H9 (cell line): Measurements from ENCODE around the gene AIG1. TPM values are rescaled to one million over a fixed set of nuclear protein-coding genes. Genes with fewer than 3 reads are reported as not detected.
A peak's percentile ranks its signal among the peaks of the same experiment; 100 is the strongest.

Source experiments
- DNase-seq: peaks from one replicate; pipeline ENCODE4 v3.0.0-alpha.2; 2017
- H2AFZ ChIP-seq: one replicate; pipeline ENCODE4 v1.6.1; 2013; ENCODE audit warnings: mild to moderate bottlenecking, low read length, control low read depth, moderate library complexity
- H2AK5ac ChIP-seq: 2 replicates; pipeline ENCODE4 v1.6.1; 2013; ENCODE audit warnings: low read length, control low read depth, mixed read lengths; ENCODE audit not compliant: insufficient read length
- H2BK120ac ChIP-seq: one replicate; pipeline ENCODE4 v1.6.1; 2013; ENCODE audit warnings: low read depth, mild to moderate bottlenecking, low read length, control low read depth, inconsistent platforms; ENCODE audit not compliant: poor library complexity, severe bottlenecking
- H2BK12ac ChIP-seq: 2 replicates; pipeline ENCODE4 v1.6.1; 2013; ENCODE audit warnings: low read length, control low read depth, mixed read lengths, low read depth; ENCODE audit not compliant: insufficient read length
- H2BK15ac ChIP-seq: 2 replicates; pipeline ENCODE4 v1.6.1; 2013; ENCODE audit warnings: low read depth, low read length, control low read depth
- H2BK20ac ChIP-seq: one replicate; pipeline ENCODE4 v1.6.1; 2013; ENCODE audit warnings: low read depth, mild to moderate bottlenecking, low read length, control low read depth, inconsistent platforms; ENCODE audit not compliant: poor library complexity, severe bottlenecking
- H2BK5ac ChIP-seq: 2 replicates; pipeline ENCODE4 v1.6.1; 2013; ENCODE audit warnings: low read length, control low read depth, mixed read lengths; ENCODE audit not compliant: insufficient read length
- H3K14ac ChIP-seq: 2 replicates; pipeline ENCODE4 v1.6.1; 2013; ENCODE audit warnings: low read length, control low read depth; ENCODE audit not compliant: insufficient read depth
- H3K18ac ChIP-seq: 2 replicates; pipeline ENCODE4 v1.6.1; 2013; ENCODE audit warnings: low read depth, mild to moderate bottlenecking, mixed read lengths, low read length, control low read depth; ENCODE audit not compliant: insufficient read length
- H3K23ac ChIP-seq: 2 replicates; pipeline ENCODE4 v1.6.1; 2013; ENCODE audit warnings: low read length, control low read depth, mixed read lengths, low read depth; ENCODE audit not compliant: insufficient read length
- H3K23me2 ChIP-seq: 2 replicates; pipeline ENCODE4 v1.6.1; 2013; ENCODE audit warnings: low read depth, mild to moderate bottlenecking, mixed read lengths, low read length, control low read depth; ENCODE audit not compliant: insufficient read length, poor library complexity, severe bottlenecking
- H3K27ac ChIP-seq: 2 replicates; pipeline ENCODE4 v1.5.1; 2013; ENCODE audit warnings: low read length, control low read depth, mixed read lengths, low read depth; ENCODE audit not compliant: insufficient read length
- H3K27me3 ChIP-seq: 2 replicates; pipeline ENCODE4 v1.6.1; 2013; ENCODE audit warnings: low read length, control low read depth, inconsistent platforms; ENCODE audit not compliant: insufficient read depth
- H3K4ac ChIP-seq: 2 replicates; pipeline ENCODE4 v1.6.1; 2013; ENCODE audit warnings: low read depth, mild to moderate bottlenecking, control low read depth, inconsistent platforms, low read length, moderate library complexity
- H3K4me1 ChIP-seq: 2 replicates; pipeline ENCODE4 v1.6.1; 2013; ENCODE audit warnings: low read length, control low read depth, inconsistent platforms; ENCODE audit not compliant: insufficient read depth
- H3K4me2 ChIP-seq: 2 replicates; pipeline ENCODE4 v1.6.1; 2013; ENCODE audit warnings: low read length, control low read depth, mixed read lengths; ENCODE audit not compliant: insufficient read length, insufficient read depth
- H3K56ac ChIP-seq: 2 replicates; pipeline ENCODE4 v1.6.1; 2013; ENCODE audit warnings: low read depth, mild to moderate bottlenecking, mixed read lengths, low read length, control low read depth; ENCODE audit not compliant: insufficient read length
- H3K79me1 ChIP-seq: 2 replicates; pipeline ENCODE4 v1.6.1; 2013; ENCODE audit warnings: low read depth, mild to moderate bottlenecking, moderate library complexity, low read length, control low read depth, inconsistent platforms; ENCODE audit not compliant: insufficient read depth, poor library complexity, severe bottlenecking
- H3K79me2 ChIP-seq: 2 replicates; pipeline ENCODE4 v1.6.1; 2013; ENCODE audit warnings: low read length, control low read depth, inconsistent platforms; ENCODE audit not compliant: insufficient read depth
- H3K9ac ChIP-seq: 2 replicates; pipeline ENCODE4 v1.6.1; 2013; ENCODE audit warnings: low read length, control low read depth, mixed read lengths; ENCODE audit not compliant: insufficient read length; ENCODE audit errors: extremely low read depth
- H3K9me3 ChIP-seq: one replicate; pipeline ENCODE4 v1.6.1; 2013; ENCODE audit warnings: low read depth, low read length, inconsistent platforms; ENCODE audit not compliant: control insufficient read depth
- H3T11ph ChIP-seq: one replicate; pipeline ENCODE4 v1.6.1; 2013; ENCODE audit warnings: mild to moderate bottlenecking, low read length, control low read depth, inconsistent platforms
- H4K20me1 ChIP-seq: one replicate; pipeline ENCODE4 v1.6.1; 2013; ENCODE audit not compliant: control insufficient read depth, insufficient read length, insufficient read depth
- H4K5ac ChIP-seq: 2 replicates; pipeline ENCODE4 v1.6.1; 2013; ENCODE audit warnings: low read depth, mild to moderate bottlenecking, mixed read lengths, low read length, control low read depth; ENCODE audit not compliant: insufficient read length
- H4K8ac ChIP-seq: replicated peaks from 2 replicates; pipeline ENCODE4 v1.6.1; 2013; ENCODE audit warnings: low read length, control low read depth, mixed read lengths, low read depth; ENCODE audit not compliant: insufficient read length
- H4K91ac ChIP-seq: 2 replicates; pipeline ENCODE4 v1.6.1; 2013; ENCODE audit warnings: low read depth, mild to moderate bottlenecking, moderate library complexity, mixed read lengths, low read length, control low read depth; ENCODE audit not compliant: insufficient read length
- H3K27ac Mint-ChIP-seq, 3 experiments: 2 replicates in 2 of 3; 3 replicates in 1 of 3; pipeline ENCODE4 v1.8.0; 2020 to 2021; ENCODE audit warnings: mixed read lengths in 3 of 3, mild to moderate bottlenecking in 1 of 3, moderate library complexity in 1 of 3
- H3K27me3 Mint-ChIP-seq: 2 replicates; pipeline ENCODE4 v1.8.0; 2021; ENCODE audit warnings: low read depth, mild to moderate bottlenecking, moderate library complexity, mixed read lengths
- H3K36me3 Mint-ChIP-seq, 3 experiments: 2 replicates in 2 of 3; 3 replicates in 1 of 3; pipeline ENCODE4 v1.8.0; 2020 to 2021; ENCODE audit warnings: low read depth in 3 of 3, mixed read lengths in 3 of 3; ENCODE audit not compliant: insufficient read depth in 1 of 3
- H3K4me1 Mint-ChIP-seq, 2 experiments: 2 replicates each; pipeline ENCODE4 v1.8.0; 2020; ENCODE audit warnings: mixed read lengths in 2 of 2
- H3K4me3 Mint-ChIP-seq, 2 experiments: 2 replicates in 1 of 2; 3 replicates in 1 of 2; pipeline ENCODE4 v1.8.0; 2020 to 2021; ENCODE audit warnings: mild to moderate bottlenecking in 2 of 2, mixed read lengths in 2 of 2, moderate library complexity in 1 of 2
- H3K9me3 Mint-ChIP-seq, 2 experiments: 2 replicates in 1 of 2; 3 replicates in 1 of 2; pipeline ENCODE4 v1.8.0; 2020; ENCODE audit warnings: mild to moderate bottlenecking in 2 of 2, mixed read lengths in 2 of 2, moderate library complexity in 1 of 2
- CTCF ChIP-seq: fragments of 200-600 bp; sonication (generic); conservative IDR thresholded peaks from 3 replicates; pipeline ENCODE4 v1.8.0; 2021; ENCODE audit warnings: antibody characterized with exemption, mild to moderate bottlenecking
- WGBS: extraction: QIAGEN DNeasy Blood & Tissue Kit; methylation state at CpG from one replicate; pipeline ENCODE4 v1.1.7; 2013; ENCODE audit warnings: missing lambda C conversion rate, low lambda C conversion rate, mixed read lengths; ENCODE audit not compliant: insufficient read length; ENCODE audit errors: extremely low coverage; 5-methylcytosine and 5-hydroxymethylcytosine counted together
- total RNA-seq: library from RNA; stranded (reverse); gene quantifications from 2 replicates; pipeline ENCODE4 v1.2.1, GENCODE V29; 2021

AIG1 gene
- total RNA-seq, 1 experiment from 2014 or later, result 44.6 TPM

GRCh38 chr6:143241911-143242310 lies 181.2 kb downstream of the AIG1 start:
- H3T11ph ChIP-seq, result no peak overlapping the region
- Mint-ChIP-seq H3K27ac (0 out of 7 replicates have a peak overlapping the region, but pooled peaks of 1 of the 3 experiments have one; percentile 11), H3K4me1 (peaks cover 5 to 6% of the 10 kb centered on the region in 2 experiments; a peak in 3 of 4 replicates)

More at GRCh38 chr6:143241911-143242310, 181.2 kb downstream of the AIG1 start:
- H2BK120ac ChIP-seq, result no peak overlapping the region
- H2BK20ac ChIP-seq, result no peak overlapping the region
- H3K27me3 ChIP-seq, result no peaks in the 10 kb centered on the region
- no peak overlapping the region for H2BK5ac ChIP-seq
- no peaks in the 10 kb centered on the region for H3K9me3 ChIP-seq
- H3K36me3 Mint-ChIP-seq, result peaks cover 7 to 8% (median 7%) of the 10 kb centered on the region in 3 experiments; a peak in 5 of 7 replicates
- H3K4me2 ChIP-seq, result no peak overlapping the region
- no peak overlapping the region for H3K14ac ChIP-seq
- H2AFZ ChIP-seq, result no peak overlapping the region
- peaks cover 5 to 8% of the 10 kb centered on the region in 2 experiments; a peak in 4 of 5 replicates for H3K9me3 Mint-ChIP-seq
- H3K4me1 ChIP-seq, result no peaks in the 10 kb centered on the region
- no peak overlapping the region for H4K5ac ChIP-seq
- H3K23ac ChIP-seq, result no peak overlapping the region
- no peak overlapping the region for H3K27ac ChIP-seq
- no peak overlapping the region for H4K8ac ChIP-seq
- no peak overlapping the region for H2BK15ac ChIP-seq
- no peak overlapping the region for H3K56ac ChIP-seq
- H3K27me3 Mint-ChIP-seq, result no peaks in the 10 kb centered on the region
- H3K79me1 ChIP-seq, result no peaks in the 10 kb centered on the region
- no CpG with 5 or more reads among the region's 5 CpGs for WGBS
- no peak overlapping the region for H3K18ac ChIP-seq
- H3K9ac ChIP-seq, result no peak overlapping the region
- no peaks in the 10 kb centered on the region for H3K79me2 ChIP-seq
- TF ChIP-seq CTCF, result 0 out of 3 replicates have a peak, but pooled peaks have one; percentile 12
- H3K4ac ChIP-seq, result no peak overlapping the region
- no peak for DNase-seq
- no peak overlapping the region for H2BK12ac ChIP-seq
- no peaks in the 10 kb centered on the region for H4K20me1 ChIP-seq
- H4K91ac ChIP-seq, result no peak overlapping the region
- H3K4me3 Mint-ChIP-seq, result no peak overlapping the region
- H3K23me2 ChIP-seq, result no peaks in the 10 kb centered on the region
- no peak overlapping the region for H2AK5ac ChIP-seq
